HK-2 (cell line): ENCODE results near the gene EMID1.

Experiments used
- DNase-seq: peaks from one replicate; pipeline ENCODE4 v3.0.0-alpha.2; 2018; ENCODE audit not compliant: unreplicated experiment

The EMID1 gene

GRCh38 chr22:29205594-29206371, at the start of gene EMID1:
EMID1 (plus strand) TSS chr22:29205896; CDS start chr22:29206039, 143 bp downstream.
- DNase-seq, result peak; percentile 34

- DNase-seq, result no peak
Observed at GRCh38 chr22:29155966-29156365, 49.7 kb upstream of the EMID1 start.

GRCh38 chr22:29156507-29156906, 49.2 kb upstream of the EMID1 start:
- no peak for DNase-seq

GRCh38 chr22:29157759-29158535, 47.7 kb upstream of the EMID1 start:
- DNase-seq, result no peak

- no peak for DNase-seq
Observed at GRCh38 chr22:29158546-29158945, 47.1 kb upstream of the EMID1 start.

- DNase-seq, result no peak
Observed at GRCh38 chr22:29163808-29164207, 41.9 kb upstream of the EMID1 start.

GRCh38 chr22:29165321-29166060, 40.2 kb upstream of the EMID1 start:
- no peak for DNase-seq

- no peak for DNase-seq
Observed at GRCh38 chr22:29166180-29166579, 39.5 kb upstream of the EMID1 start.

GRCh38 chr22:29167032-29167911, 38.4 kb upstream of the EMID1 start:
- peak; percentile 76 for DNase-seq

- no peak for DNase-seq
Observed at GRCh38 chr22:29171721-29172120, 34.0 kb upstream of the EMID1 start.

- DNase-seq, result no peak
Observed at GRCh38 chr22:29172216-29172615, 33.5 kb upstream of the EMID1 start.

- no peak for DNase-seq
Observed at GRCh38 chr22:29175312-29175835, 30.3 kb upstream of the EMID1 start.

GRCh38 chr22:29183971-29184848, 21.5 kb upstream of the EMID1 start:
- DNase-seq, result no peak

GRCh38 chr22:29184849-29185490, 20.7 kb upstream of the EMID1 start:
- DNase-seq, result no peak

- DNase-seq, result no peak
Observed at GRCh38 chr22:29186302-29186701, 19.4 kb upstream of the EMID1 start.

- DNase-seq, result no peak
Observed at GRCh38 chr22:29187831-29188230, 17.9 kb upstream of the EMID1 start.

- no peak for DNase-seq
Observed at GRCh38 chr22:29190051-29190450, 15.6 kb upstream of the EMID1 start.

- no peak for DNase-seq
Observed at GRCh38 chr22:29190918-29191317, 14.8 kb upstream of the EMID1 start.

GRCh38 chr22:29193021-29193420, 12.7 kb upstream of the EMID1 start:
- DNase-seq, result no peak

- no peak for DNase-seq
Observed at GRCh38 chr22:29194184-29194583, 11.5 kb upstream of the EMID1 start.
